Myocyte (in vitro differentiated cells): ENCODE measurements around the gene POPDC2. TPM values are rescaled to one million over a fixed set of nuclear protein-coding genes. Genes with fewer than 3 reads are reported as not detected.
"Not testable (repeated sequence)": the region's sequence is repeated elsewhere in the genome, so short reads cannot be mapped to it uniquely, and the experiment has no call there.

Experiments used
- DNase-seq: peaks from one replicate; pipeline ENCODE4 v3.0.0-alpha.2; 2012; ENCODE audit warnings: low read depth
- polyA plus RNA-seq: library from polyadenylated mRNA; unstranded; fragments of >200 nt; gene quantifications from one replicate; pipeline ENCODE4 v1.2.1, GENCODE V29; 2012; ENCODE audit warnings: missing spikeins
- total RNA-seq: library from RNA; depleted of rRNA; stranded (reverse); fragments of >200 nt; gene quantifications from 2 replicates; pipeline ENCODE4 v1.2.3, GENCODE V29; 2014

The POPDC2 gene
- 3.5 and 4.2 TPM in 2 replicates for total RNA-seq
- polyA plus RNA-seq, result 8.4 TPM

- DNase-seq, result peak; percentile 71
Measured at GRCh38 chr3:119660474-119661440, at the start of gene POPDC2. POPDC2 (minus strand) TSS chr3:119660589; CDS start chr3:119660423, 166 bp downstream.

DNA sequence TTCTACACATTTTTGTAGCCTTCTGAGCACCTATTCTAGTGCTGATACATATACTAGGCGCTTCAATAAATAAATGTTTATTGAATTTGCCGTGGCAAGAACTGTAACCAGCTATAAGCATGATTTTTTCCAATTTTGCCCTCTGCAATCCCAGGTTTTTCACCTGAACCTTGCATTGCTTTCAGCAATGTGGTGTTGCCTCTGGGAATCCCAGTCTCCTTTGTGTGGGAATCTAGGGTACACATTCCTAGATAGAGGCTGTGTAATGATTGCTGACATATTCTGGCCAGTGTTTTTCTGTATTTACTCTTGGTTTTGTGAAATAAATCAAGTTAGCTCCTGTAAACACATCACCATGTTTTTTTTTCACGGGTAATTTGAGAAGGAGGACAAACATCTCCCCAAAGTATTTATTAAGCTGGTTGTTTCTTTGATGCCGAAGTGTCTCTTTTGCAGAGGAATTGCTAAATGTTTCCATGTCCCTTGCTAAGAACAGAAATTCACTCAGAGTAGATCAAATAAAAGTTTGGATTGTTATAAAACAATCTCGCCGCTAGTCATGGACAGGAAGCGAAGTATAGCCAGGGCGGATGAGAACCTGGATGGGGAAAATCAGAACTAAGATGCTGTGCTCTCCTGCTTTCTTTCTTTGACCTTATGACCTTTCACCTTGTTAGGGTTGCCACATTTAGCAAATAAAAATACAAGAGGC lies 43.6 kb upstream of the POPDC2 start:
- DNase-seq, result no peak

DNA sequence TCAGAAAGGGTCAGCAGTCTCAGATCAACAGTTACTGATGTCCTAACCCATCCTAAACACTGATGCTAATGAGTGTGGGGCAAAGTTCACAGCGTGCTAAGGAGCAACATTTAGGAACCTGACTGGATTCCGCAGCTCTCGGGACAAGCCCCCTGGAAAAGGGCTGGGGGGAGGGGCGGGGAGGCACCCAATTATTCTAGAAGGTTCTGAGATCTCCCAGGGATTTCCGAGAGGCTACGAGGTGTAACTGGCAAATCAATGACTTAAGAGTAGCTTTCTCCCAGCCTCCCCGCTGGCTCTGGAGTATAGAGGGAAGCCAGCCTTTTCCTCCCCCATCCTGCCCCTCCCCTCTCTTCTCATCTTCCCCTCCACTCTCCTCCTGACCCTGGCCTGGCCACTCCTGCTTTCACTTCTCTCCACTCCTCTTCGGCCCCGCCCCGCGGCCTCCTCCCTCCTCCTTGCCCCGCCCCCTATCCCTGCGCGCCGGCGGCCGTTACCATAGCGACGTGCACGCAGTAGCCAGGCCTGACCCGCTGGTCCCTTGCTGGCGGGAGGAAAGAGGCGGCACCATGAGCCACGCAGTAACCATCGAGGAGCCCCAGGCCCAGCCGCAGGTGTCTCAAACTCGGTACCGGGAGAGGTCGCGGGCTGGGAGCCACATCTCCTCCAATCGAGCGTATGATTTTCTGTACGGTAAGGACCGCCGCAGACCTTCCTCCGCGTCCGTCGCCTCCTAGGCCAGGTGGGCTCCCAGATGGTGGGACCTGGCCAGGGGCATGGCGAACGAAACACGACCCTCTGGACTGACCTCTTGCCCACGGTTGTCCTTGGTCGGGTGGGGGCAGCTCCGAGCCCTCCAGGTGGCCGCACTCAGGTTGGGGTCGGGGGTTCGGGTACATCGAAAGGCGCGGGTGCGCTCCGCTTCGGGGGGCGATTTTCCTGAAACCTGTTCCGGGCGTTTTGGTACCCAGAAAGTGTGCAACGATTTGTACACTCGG lies 42.4 kb upstream of the POPDC2 start, which contains the start of gene CFAP91:
CFAP91 (plus strand) TSS at position 493 of the 998 bp plus-strand sequence; CDS start at position 570, 77 bp downstream.
- DNase-seq, result peak; percentile 90

DNA sequence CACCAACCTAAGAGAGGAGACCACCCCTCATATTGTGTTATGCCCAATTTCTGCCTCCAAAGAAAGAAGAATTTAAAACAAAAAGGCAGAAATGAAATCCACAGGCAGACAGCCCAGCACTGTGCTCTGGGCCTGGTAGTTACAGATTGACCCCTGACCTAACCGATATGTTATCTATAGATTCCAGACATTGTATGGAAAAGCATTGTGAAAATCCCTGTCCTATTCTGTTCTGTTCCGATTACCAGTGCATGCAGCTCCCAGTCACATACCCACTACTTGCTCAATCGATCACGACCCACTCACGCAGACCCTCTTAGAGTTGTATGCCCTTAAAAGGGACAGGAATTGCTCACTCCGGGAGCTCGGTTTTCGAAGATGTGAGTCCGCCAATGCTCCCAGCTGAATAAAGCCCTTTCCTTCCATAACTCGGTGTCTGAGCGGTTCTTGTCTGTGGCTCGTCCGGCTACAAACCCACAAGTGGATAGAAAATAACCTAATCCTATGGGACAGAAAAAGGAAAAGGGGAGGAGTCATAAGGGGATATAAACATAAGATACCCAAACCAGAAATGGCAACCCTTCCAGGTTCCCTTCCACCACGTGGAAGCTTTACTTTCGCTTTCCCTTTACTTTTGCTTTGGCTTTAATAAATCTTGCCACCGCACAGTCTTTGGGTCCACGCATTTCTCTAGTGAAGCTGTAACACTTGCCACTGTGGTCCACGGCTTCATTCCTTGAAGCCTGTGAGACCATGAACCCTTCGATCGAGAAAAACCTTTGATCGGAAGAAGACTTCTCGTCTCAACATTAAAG lies 40.7 kb upstream of the POPDC2 start:
- DNase-seq, result no peak

DNA sequence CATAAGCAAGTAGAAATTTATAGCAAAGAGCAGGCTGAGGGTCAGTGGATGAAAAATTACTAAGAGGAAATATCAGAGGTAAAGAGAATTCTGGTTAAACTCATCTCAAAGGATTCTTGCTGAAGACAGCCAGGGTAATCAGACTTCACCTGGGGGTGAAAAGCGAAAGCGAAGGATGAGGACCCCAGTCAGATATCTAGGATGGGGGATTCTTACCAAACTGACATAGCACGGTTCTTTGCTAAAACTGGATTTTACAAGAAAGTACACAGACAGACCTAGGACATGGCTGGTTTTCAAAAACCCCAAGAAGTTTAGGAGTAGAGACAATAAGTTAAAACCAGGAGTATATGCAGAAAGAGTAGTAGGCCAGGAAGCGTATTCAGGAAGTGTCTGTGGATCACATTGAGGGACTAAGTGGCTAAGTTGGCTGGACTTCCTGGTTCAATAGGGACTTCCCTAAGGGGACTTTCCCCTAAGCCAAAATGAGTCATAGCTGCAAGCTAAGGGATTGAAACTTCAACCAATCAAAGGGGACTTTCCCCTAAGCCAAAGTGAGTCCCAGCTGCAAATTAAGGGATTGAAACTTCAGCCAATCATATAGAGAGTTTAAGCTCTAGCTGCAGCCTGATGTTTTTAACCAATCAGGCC lies 40.0 kb upstream of the POPDC2 start:
- no peak for DNase-seq

GRCh38 chr3:119697394-119697793 lies 37.0 kb upstream of the POPDC2 start:
- DNase-seq, result no peak

- DNase-seq, result no peak
Measured at GRCh38 chr3:119695480-119695879, 35.1 kb upstream of the POPDC2 start.

DNA sequence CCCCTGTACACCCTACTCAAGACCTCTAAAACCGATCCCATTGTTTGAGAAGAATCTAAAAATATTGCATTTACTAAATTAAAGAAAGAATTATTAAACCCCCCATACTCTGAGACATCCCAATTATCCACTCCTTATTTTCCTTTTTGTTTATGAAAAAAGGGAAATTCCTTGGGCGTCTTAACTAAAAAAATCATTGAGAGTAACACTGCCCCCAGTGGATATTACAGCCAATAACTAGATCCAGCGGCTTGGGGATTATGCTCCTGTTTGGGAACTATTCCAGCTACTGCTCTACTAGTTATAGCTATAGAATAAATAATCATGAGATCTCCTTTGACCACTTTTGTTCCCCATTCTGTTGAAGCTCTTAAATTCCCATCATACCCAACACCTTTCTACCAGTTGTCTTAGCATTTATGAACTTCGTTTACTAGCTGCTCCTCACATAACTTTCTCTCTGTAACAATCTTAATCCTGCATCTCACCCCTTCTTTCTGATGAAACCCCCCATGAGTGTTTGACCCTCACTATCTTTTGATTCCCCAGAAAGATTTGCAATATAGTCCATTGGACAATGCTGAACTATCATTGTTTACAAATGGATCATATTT lies 29.8 kb upstream of the POPDC2 start:
- DNase-seq, result peak; percentile 19

DNA sequence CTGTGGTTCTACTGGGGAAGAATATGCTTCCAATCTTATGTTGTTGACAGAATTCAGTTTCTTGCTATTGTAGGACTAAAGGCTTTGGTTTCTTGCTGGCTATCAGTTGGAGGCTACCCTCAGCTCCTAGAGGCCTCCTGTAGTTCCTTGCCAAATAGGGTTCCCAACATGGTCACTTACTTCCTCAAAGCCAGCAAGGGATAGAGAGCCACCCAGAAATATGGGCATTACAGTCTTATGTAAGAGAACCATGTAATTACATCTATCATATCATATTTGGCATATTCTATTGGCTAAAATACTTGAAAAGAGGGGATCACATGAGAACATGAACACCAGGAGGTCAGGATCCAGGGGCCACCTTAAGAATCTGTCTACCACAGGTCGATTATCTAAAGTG lies 23.0 kb upstream of the POPDC2 start:
- DNase-seq, result no peak

DNA sequence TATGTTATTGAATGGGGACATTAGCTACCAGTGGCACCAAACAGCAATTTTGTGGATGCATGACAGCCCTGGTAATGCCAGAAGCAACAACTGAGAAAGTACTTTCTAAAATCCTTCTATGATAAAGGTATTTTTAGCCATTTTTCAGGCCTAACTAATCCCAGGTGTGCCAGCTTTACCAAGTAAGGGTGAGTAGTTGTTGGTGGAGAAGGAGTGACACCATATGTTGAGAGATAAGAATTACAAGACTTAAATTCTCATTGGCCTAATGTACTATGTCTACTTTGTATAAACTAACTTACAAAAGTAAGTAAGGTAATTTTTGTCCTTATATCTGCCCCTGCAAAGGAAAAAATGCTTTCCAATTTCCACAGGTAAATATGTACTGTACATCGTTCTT lies 20.9 kb upstream of the POPDC2 start:
- peak; percentile 55 for DNase-seq

DNA sequence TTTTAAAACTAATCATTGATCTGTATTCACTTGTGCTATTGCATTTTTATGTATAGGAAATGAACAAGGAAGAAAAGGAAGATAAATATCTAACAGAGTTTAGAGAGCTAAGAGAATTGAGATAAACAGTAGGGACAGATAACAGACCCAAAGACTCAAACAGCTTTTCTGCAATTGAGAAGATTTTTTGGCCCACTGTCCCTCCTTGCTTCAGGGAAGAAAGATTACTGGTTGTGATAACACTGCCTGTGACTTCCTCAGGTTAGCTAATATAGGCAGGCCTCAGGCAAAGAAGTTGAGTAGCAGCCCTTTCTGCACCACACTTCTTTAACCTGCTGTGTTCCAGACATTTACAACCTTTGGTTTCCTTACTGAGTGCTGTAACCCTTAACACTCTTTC lies 19.5 kb upstream of the POPDC2 start:
- no peak for DNase-seq

DNA sequence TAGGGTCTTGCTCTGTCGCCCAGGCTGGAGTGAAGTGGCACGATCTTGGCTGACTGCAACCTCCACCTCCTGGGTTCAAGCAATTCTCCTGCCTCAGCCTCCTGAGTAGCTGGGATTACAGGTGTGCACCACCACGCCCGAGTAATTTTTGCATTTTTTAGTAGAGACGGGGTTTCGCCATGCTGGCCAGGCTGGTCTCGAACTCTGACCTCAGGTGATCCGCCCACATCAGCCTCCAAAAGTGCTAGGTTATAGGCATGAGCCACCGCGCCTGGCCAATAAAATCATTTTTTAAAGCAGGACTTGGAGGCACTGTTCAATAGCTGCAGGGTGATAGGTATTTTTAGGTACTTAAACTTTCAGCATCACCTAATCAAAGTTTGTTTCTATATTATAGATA lies 17.8 kb upstream of the POPDC2 start:
- not testable (repeated sequence) for DNase-seq

GRCh38 chr3:119677641-119677934 lies 17.2 kb upstream of the POPDC2 start:
- DNase-seq, result no peak

DNA sequence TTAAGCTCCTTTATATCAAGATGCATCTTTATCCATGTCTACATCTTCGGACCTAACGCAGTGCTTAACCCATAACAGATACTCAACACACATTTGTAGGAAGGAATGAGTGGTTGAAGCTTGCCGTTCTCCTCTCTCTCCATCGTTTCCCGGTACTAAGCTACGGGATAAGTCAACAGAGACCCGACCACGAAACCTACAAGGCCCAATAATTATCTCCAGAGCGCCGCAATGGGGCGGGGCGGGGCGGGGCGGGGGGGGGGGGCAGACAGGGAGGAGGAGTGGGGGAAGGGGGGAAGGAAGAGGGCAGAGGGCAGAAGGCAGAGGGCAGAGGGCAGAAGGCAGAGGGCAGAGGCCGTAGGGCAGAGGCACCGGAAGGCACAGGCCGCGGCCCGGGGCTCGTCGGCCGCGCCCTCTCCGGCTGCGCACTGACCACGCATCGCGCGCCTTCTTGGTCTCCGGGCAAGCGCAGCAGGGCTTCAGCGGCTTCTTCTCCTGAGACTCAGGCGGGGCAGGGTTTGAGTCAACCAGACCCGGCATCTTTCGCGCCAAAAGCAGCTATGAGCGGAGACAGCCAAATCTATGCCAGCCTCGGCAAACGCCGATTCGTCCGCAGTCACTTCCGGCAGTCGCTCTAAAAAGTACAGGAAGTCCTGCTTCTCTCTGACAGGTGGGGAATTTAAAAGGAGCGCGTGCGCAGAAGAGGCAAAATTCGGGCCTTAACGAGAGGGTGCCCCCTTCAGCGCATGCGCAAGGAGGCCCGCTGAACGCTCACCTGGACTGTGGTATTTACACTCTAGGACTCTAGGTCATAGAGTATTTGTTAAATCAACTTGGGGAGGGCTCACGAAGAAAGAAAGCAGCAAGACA lies 16.6 kb upstream of the POPDC2 start, which contains the start of gene COX17:
COX17 (minus strand) TSS at position 636 of the 870 bp plus-strand sequence; CDS start at position 540, 96 bp downstream.
- peak; percentile 96 for DNase-seq

DNA sequence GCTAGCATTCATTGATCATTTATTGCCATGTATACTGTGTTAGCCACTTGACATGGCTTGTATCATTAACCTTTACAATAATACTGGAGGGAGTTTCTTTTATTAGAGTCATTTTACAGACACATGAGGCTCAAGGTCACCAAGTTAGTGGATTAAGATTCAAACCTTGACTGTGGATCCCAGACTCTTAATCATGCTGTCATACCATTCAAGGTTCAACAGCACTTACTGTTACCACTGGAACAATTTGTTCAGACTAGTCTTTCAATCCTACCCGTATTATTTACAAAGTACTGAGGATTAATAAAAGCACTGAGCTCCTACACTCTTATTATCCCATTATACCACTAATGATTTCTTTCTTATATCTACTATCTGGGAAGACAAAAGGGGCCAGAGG lies 15.6 kb upstream of the POPDC2 start:
- DNase-seq, result no peak

- no peak for DNase-seq
Measured at GRCh38 chr3:119675188-119675874, 14.9 kb upstream of the POPDC2 start.

DNA sequence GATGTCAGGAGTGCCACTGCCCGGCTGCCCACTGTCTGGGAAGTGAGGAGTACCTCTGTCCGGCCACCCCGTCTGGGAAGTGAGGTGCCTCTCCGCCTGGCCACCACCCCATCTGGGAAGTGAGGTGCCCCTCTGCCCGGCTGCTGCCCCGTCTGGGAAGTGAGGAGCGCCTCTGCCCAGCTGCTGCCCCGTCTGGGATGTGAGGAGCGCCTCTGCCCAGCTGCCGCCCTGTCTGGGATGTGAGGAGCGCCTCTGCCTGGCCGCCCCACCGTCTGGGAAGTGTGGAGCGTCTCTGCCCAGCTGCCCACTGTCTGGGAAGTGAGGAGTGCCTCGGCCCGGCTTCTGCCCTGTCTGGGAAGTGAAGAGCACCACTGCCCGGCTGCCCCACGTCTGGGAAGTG lies 13.5 kb upstream of the POPDC2 start:
- DNase-seq, result no peak
